ENCODE results near the gene CFAP45. TPM values are rescaled to one million over a fixed set of nuclear protein-coding genes. Genes with fewer than 3 reads are reported as not detected.

The CFAP45 gene
- total RNA-seq, 6 experiments from 2014 or later: not detected

DNA sequence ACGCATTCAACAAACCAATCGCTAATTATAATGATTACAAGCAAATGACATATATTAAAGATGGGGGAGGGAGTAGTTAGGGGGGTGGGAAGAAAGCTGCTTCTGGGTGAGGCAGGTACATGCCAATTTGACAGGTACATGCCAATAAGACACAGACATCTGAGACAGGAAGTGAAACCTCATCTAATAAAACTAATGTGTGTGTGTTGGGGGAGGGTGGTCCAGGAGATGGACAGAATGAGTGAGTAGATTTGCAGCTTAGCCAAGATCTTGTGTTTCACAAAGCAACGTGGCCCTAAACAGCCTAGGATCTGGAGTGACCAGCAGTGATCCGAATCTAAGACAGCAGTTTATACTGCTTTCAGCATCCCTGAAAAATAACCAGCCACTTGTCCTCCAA, 10.8 kb downstream of the CFAP45 start:
- ATAC-seq: no peak
- no peaks in the 10 kb centered on the region for H3K27me3 ChIP-seq
- DNase-seq: no peak
- H3K27ac ChIP-seq: peak overlapping the region in 1 of 3 donors; percentile 23
- H3K36me3 ChIP-seq: no peaks in the 10 kb centered on the region
- H3K4me1 ChIP-seq: no peaks in the 10 kb centered on the region
- TF ChIP-seq, protein P1, sequence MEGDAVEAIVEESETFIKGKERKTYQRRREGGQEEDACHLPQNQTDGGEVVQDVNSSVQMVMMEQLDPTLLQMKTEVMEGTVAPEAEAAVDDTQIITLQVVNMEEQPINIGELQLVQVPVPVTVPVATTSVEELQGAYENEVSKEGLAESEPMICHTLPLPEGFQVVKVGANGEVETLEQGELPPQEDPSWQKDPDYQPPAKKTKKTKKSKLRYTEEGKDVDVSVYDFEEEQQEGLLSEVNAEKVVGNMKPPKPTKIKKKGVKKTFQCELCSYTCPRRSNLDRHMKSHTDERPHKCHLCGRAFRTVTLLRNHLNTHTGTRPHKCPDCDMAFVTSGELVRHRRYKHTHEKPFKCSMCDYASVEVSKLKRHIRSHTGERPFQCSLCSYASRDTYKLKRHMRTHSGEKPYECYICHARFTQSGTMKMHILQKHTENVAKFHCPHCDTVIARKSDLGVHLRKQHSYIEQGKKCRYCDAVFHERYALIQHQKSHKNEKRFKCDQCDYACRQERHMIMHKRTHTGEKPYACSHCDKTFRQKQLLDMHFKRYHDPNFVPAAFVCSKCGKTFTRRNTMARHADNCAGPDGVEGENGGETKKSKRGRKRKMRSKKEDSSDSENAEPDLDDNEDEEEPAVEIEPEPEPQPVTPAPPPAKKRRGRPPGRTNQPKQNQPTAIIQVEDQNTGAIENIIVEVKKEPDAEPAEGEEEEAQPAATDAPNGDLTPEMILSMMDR (IDR thresholded peaks at IDR 0.05): no peak
- no peak for TF ChIP-seq POLR2A (IDR thresholded peaks at IDR 0.05)
- 69% methylated on average over 3 of the region's 4 CpGs for WGBS (ENCODE audit: insufficient coverage, low coverage, low lambda C conversion rate, missing lambda C conversion rate)
- no peaks in the 10 kb centered on the region for H3K9me3 ChIP-seq
- intact Hi-C loops (cut with DNase I): loop anchor here in 1 of 2 donors (5.0 kb wide), 1 partner anchor 92 kb away; no protein-coding TSS in a partner anchor
- no peak overlapping the region for H3K4me3 ChIP-seq

DNA sequence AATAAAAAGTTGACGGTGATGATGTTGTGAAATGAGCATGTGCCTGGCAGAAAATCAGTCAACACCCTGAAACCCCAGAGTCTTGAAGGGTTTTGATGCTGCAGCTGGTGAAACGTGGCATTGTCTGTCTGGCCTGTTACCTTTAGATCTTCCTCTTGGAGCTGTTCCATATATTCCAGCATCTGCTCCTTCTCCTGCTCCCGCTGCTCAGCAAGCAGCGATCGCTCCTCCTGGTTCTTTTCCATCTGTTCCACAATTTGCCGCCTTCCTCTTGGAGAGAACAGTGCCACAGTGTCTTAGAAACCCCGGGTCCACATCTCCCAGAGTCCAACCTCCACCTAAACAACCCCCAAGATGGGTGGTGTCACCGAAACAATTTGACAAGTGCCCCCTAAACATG, 15.7 kb downstream of the CFAP45 start:
- 80% methylated on average over 8 of the region's 8 CpGs for WGBS (ENCODE audit: insufficient coverage, low coverage, low lambda C conversion rate, missing lambda C conversion rate)
- DNase-seq (no peak), ATAC-seq (no peak)
- TF ChIP-seq POLR2A (IDR thresholded peaks at IDR 0.05): no peak
- TF ChIP-seq, protein P1 (IDR thresholded peaks at IDR 0.05): no peak
- Histone ChIP-seq H3K9me3 (no peaks in the 10 kb centered on the region), H3K27me3 (no peaks in the 10 kb centered on the region), H3K27ac (no peak overlapping the region), H3K36me3 (no peaks in the 10 kb centered on the region), H3K4me1 (no peaks in the 10 kb centered on the region), H3K4me3 (no peak overlapping the region)
- intact Hi-C loops (cut with DNase I): no loop called here

DNA sequence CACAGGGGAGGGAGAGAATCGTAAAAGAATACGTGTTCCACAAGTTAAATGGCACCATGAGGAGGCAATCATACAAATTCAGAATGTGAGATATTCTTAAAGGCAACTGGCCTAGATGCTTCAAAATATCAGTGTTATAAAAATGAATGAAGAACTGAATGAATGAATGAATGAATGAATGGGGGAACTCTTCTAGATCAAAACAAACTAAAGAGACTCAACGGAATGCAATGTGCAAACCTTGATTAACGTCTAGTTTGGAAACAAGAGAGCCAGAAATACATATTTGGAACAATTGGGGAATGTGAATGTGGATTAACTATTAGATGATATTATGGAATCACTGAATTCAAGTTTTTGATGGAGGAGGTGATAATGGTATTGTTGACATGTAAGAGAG, 16.8 kb downstream of the CFAP45 start:
- 67% methylated on average over 3 of the region's 4 CpGs for whole genome bisulfite sequencing (ENCODE audit: insufficient coverage, low coverage, low lambda C conversion rate, missing lambda C conversion rate)
- TF ChIP-seq POLR2A (IDR thresholded peaks at IDR 0.05): no peak
- Histone ChIP-seq H3K27me3 (no peaks in the 10 kb centered on the region), H3K4me1 (no peaks in the 10 kb centered on the region), H3K4me3 (no peak overlapping the region), H3K9me3 (no peaks in the 10 kb centered on the region), H3K36me3 (no peaks in the 10 kb centered on the region), H3K27ac (no peak overlapping the region)
- intact Hi-C loops (cut with DNase I): no loop called here
- DNase-seq (no peak), ATAC-seq (no peak)

DNA sequence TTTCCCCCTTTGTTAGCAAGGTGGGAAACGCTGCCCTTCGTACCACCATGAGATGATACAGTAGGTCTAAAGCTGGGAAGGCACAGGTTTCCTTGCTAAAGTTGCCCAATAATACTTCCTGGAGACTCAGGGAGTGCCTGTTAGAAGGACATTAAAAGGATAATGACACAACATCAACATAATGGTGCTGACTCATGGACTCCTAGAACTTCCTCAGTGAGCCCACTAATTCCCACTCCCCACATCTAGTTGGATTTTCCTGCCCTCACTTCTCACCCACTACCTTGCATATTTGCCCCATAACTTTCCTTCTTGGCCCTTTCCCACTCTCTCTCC, 17.5 kb downstream of the CFAP45 start:
- no peak overlapping the region for H3K4me3 ChIP-seq
- intact Hi-C loops (cut with DNase I): no loop called here

DNA sequence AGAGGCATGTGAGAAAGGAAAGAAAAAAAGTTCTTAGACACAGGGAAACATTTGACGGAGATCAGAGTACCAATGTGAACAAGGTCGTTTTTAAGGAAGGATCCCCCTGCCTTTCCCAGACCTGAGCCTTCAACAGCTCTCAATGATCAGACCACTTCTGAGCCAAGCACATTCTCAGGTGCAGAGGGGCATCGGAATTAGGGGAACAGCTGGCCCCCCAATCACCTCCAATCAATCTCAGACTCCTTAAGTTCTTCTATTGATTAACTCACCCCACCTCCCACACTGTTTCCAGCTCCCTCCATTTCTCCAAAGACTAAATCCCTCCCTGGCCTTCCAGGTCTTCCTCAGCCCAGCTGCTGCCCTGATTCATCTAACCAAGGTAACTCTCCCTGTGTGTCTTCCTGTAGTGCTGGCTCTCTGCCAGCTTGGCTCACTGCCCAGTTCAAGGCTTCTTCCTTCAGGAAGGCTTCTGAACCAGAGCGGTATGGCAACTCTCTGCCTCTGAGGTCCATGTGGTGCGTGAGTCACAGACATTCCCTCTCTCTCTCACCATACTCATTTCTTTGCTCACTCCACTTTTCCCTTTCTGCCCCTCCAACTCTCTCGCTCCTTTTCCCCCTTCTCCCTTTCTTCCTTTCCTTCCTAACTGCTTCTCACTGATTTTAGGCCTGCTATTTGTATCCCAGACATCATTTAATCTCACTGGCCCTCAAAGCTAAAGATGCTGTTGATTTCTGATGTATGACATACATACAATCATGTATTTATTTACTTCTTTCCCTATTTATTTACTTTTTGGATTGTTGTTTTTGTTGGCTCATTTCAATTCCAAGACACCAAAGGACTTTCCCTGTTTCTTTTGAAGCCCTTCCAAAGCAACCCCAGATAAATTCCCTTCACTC, 18.1 kb downstream of the CFAP45 start:
- TF ChIP-seq POLR2A (IDR thresholded peaks at IDR 0.05): no peak
- TF ChIP-seq, protein P1 (IDR thresholded peaks at IDR 0.05): no peak
- DNase-seq: peak; percentile 73 to 78 (median 77)
- 60% methylated on average over 6 of the region's 6 CpGs for WGBS (ENCODE audit: insufficient coverage, low coverage, low lambda C conversion rate, missing lambda C conversion rate)
- H3K4me1 ChIP-seq: no peaks in the 10 kb centered on the region
- H3K27ac ChIP-seq: no peak overlapping the region
- H3K36me3 ChIP-seq: no peaks in the 10 kb centered on the region
- H3K27me3 ChIP-seq: no peaks in the 10 kb centered on the region
- ATAC-seq: peak; percentile 43 to 75 (median 54)
- H3K4me3 ChIP-seq: no peak overlapping the region
- no peaks in the 10 kb centered on the region for H3K9me3 ChIP-seq
- intact Hi-C loops (cut with DNase I): no loop called here

More for the DNA sequence above, 17.5 kb downstream of the CFAP45 start:
- no peak for DNase-seq
- TF ChIP-seq, protein P1 (IDR thresholded peaks at IDR 0.05): no peak
- no peak for TF ChIP-seq POLR2A (IDR thresholded peaks at IDR 0.05)
- Histone ChIP-seq H3K27ac (no peak overlapping the region), H3K9me3 (no peaks in the 10 kb centered on the region), H3K36me3 (no peaks in the 10 kb centered on the region), H3K27me3 (no peaks in the 10 kb centered on the region), H3K4me1 (no peaks in the 10 kb centered on the region)
- WGBS (ENCODE audit: insufficient coverage, low coverage, low lambda C conversion rate, missing lambda C conversion rate): 74% methylated on average over 2 of the region's 2 CpGs
- ATAC-seq: peak in 1 of 4 donors; percentile 20

Data from right lobe of liver (tissue), 6 donors.